ENCODE results near the gene AMBRA1. TPM values are rescaled to one million over a fixed set of nuclear protein-coding genes. Genes with fewer than 3 reads are reported as not detected.

AMBRA1 gene
- total RNA-seq, 4 donors from 2014 or later = 20.2 to 31.3 (median 25.9) TPM

GRCh38 chr11:46640036-46640788 is 46.4 kb upstream of the AMBRA1 start:
- no peak for DNase-seq
- Histone ChIP-seq H3K27me3 (no peaks in the 10 kb centered on the region), H3K4me3 (no peak overlapping the region), H3K4me1 (no peaks in the 10 kb centered on the region), H3K9me3 (no peaks in the 10 kb centered on the region), H3K27ac (no peak overlapping the region), H3K36me3 (peaks cover 0 to 81% (median 0%) of the 10 kb centered on the region in 3 donors)
- intact Hi-C loops (cut with DNase I) = no loop called here
- 94 to 95% methylated on average over 6 of the region's 6 CpGs for WGBS, 2 donors
- no peak for TF ChIP-seq POLR2A (IDR thresholded peaks at IDR 0.05)
- TF ChIP-seq, protein P1, sequence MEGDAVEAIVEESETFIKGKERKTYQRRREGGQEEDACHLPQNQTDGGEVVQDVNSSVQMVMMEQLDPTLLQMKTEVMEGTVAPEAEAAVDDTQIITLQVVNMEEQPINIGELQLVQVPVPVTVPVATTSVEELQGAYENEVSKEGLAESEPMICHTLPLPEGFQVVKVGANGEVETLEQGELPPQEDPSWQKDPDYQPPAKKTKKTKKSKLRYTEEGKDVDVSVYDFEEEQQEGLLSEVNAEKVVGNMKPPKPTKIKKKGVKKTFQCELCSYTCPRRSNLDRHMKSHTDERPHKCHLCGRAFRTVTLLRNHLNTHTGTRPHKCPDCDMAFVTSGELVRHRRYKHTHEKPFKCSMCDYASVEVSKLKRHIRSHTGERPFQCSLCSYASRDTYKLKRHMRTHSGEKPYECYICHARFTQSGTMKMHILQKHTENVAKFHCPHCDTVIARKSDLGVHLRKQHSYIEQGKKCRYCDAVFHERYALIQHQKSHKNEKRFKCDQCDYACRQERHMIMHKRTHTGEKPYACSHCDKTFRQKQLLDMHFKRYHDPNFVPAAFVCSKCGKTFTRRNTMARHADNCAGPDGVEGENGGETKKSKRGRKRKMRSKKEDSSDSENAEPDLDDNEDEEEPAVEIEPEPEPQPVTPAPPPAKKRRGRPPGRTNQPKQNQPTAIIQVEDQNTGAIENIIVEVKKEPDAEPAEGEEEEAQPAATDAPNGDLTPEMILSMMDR (IDR thresholded peaks at IDR 0.05) = no peak

GRCh38 chr11:46639197-46639839 is 45.5 kb upstream of the AMBRA1 start:
- intact Hi-C loops (cut with DNase I) = no loop called here
- TF ChIP-seq, protein P1 (IDR thresholded peaks at IDR 0.05) = no peak
- no peak for TF ChIP-seq POLR2A (IDR thresholded peaks at IDR 0.05)
- peaks cover 0 to 73% (median 0%) of the 10 kb centered on the region in 3 donors for H3K36me3 ChIP-seq
- DNase-seq = no peak
- H3K4me3 ChIP-seq = no peak overlapping the region
- H3K27ac ChIP-seq = no peak overlapping the region
- H3K27me3 ChIP-seq = no peaks in the 10 kb centered on the region
- WGBS, 2 donors = 92 to 95% methylated on average over 7 of the region's 7 CpGs
- no peaks in the 10 kb centered on the region for H3K9me3 ChIP-seq
- no peaks in the 10 kb centered on the region for H3K4me1 ChIP-seq

DNA sequence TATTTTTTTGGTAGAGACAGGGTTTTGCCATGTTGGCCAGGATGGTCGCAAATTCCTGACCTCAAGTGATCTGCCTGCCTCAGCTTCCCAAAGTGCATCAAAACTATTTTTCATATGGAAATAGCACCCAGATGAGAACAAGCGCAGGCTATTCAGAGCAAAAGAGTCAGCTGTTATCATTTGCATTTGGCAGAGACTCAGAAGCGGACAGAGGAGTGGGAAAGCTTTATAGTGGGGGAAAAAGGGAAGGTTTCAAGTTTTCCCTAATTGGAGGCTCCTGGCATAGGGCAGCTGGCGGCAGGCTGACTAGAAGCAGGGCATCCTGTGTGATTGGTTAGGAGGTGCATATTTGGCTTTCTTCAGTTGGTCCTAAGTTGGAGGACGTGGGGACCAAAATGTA is 43.7 kb upstream of the AMBRA1 start:
- 95 to 98% methylated on average over 5 of the region's 5 CpGs for WGBS, 2 donors
- DNase-seq = no peak
- H3K4me3 ChIP-seq = no peak overlapping the region
- no peaks in the 10 kb centered on the region for H3K4me1 ChIP-seq
- H3K36me3 ChIP-seq = peaks cover 0 to 79% (median 3%) of the 10 kb centered on the region in 3 donors
- TF ChIP-seq, protein P1 (IDR thresholded peaks at IDR 0.05) = no peak
- TF ChIP-seq POLR2A (IDR thresholded peaks at IDR 0.05) = no peak
- H3K27me3 ChIP-seq = no peaks in the 10 kb centered on the region
- H3K27ac ChIP-seq = no peak overlapping the region
- H3K9me3 ChIP-seq = no peaks in the 10 kb centered on the region
- intact Hi-C loops (cut with DNase I) = no loop called here

GRCh38 chr11:46635557-46636139 is 41.8 kb upstream of the AMBRA1 start:
- no peak overlapping the region for H3K4me3 ChIP-seq
- intact Hi-C loops (cut with DNase I) = no loop called here
- DNase-seq = no peak

More at GRCh38 chr11:46635557-46636139, 41.8 kb upstream of the AMBRA1 start:
- Histone ChIP-seq H3K36me3 (peaks cover 0 to 84% (median 4%) of the 10 kb centered on the region in 3 donors), H3K27ac (no peak overlapping the region), H3K9me3 (no peaks in the 10 kb centered on the region), H3K27me3 (no peaks in the 10 kb centered on the region), H3K4me1 (no peaks in the 10 kb centered on the region)
- TF ChIP-seq, protein P1 (IDR thresholded peaks at IDR 0.05) = no peak
- no peak for TF ChIP-seq POLR2A (IDR thresholded peaks at IDR 0.05)
- 87 to 89% methylated on average over 5 of the region's 5 CpGs for WGBS, 2 donors
